Gastroesophageal sphincter (tissue), 2 donors: ENCODE data around the gene TMEM192.

Experiments
- EP300 ChIP-seq: sonication (generic); formaldehyde crosslinking; IDR thresholded peaks from one replicate; pipeline ENCODE4 v1.6.1; 2017; ENCODE audit warnings: antibody characterized with exemption, mild to moderate bottlenecking
- POLR2A ChIP-seq, 2 donors: fragments of 450-650 bp; IDR thresholded peaks; one replicate each; pipeline ENCODE4 v1.6.1; 2017; ENCODE audit warnings: antibody characterized with exemption in 2 of 2, mild to moderate bottlenecking in 2 of 2, moderate library complexity in 1 of 2
- POLR2AphosphoS5 ChIP-seq: sonication (generic); formaldehyde crosslinking; IDR thresholded peaks from one replicate; pipeline ENCODE4 v1.6.1; 2017; ENCODE audit warnings: antibody characterized with exemption

- TF ChIP-seq POLR2A (IDR thresholded peaks at IDR 0.05): no peak
- TF ChIP-seq POLR2AphosphoS5: no peak
- TF ChIP-seq EP300: no peak
These were observed 59.0 kb downstream of the TMEM192 start, which contains the start of gene TRIM75 for GRCh38 chr4:165053645-165054044.
